HG03196 (cell line): Measurements from ENCODE around the gene CDHR5.
"Not testable (repeated sequence)": the region's sequence is repeated elsewhere in the genome, so short reads cannot be mapped to it uniquely, and the experiment has no call there.

Experiments used
- ATAC-seq: cut with Tn5 transposase; IDR thresholded peaks from one replicate; pipeline ENCODE4 v1.9.1; 2021; ENCODE audit not compliant: unreplicated experiment

Gene CDHR5

GRCh38 chr11:589798-590197 is 35.0 kb downstream of the CDHR5 start:
- ATAC-seq: no peak

GRCh38 chr11:587978-588380 is 36.8 kb downstream of the CDHR5 start:
- ATAC-seq: no peak

GRCh38 chr11:587546-587945 is 37.2 kb downstream of the CDHR5 start:
- no peak for ATAC-seq

GRCh38 chr11:586376-587316 is 38.1 kb downstream of the CDHR5 start:
- no peak for ATAC-seq

- no peak for ATAC-seq
These were observed 40.5 kb downstream of the CDHR5 start for GRCh38 chr11:584287-584686.

GRCh38 chr11:581752-582151 is 43.0 kb downstream of the CDHR5 start:
- no peak for ATAC-seq

- no peak for ATAC-seq
These were observed 43.4 kb downstream of the CDHR5 start for GRCh38 chr11:581342-581741.

GRCh38 chr11:579830-580601 is 44.7 kb downstream of the CDHR5 start:
- ATAC-seq: no peak

- ATAC-seq: no peak
These were observed 46.3 kb downstream of the CDHR5 start for GRCh38 chr11:578276-579035.

GRCh38 chr11:577611-577894 is 47.2 kb downstream of the CDHR5 start:
- ATAC-seq: no peak

GRCh38 chr11:576811-577610 is 47.7 kb downstream of the CDHR5 start:
- no peak for ATAC-seq

GRCh38 chr11:575996-576768 is 48.6 kb downstream of the CDHR5 start, which contains the start of gene PHRF1:
PHRF1 (plus strand) TSS chr11:576470; CDS start chr11:581513, 5,043 bp downstream.
- ATAC-seq: peak; percentile 71

- ATAC-seq: peak; percentile 48
These were observed 49.3 kb downstream of the CDHR5 start for GRCh38 chr11:575313-575995.

- ATAC-seq: no peak
These were observed 50.0 kb downstream of the CDHR5 start for GRCh38 chr11:574632-575312.

- ATAC-seq: not testable (repeated sequence)
These were observed 50.7 kb downstream of the CDHR5 start for GRCh38 chr11:574031-574570.

GRCh38 chr11:573146-573759 is 51.5 kb downstream of the CDHR5 start:
- no peak for ATAC-seq

GRCh38 chr11:571802-572185 is 53.0 kb downstream of the CDHR5 start:
- ATAC-seq: no peak
